Body of pancreas (tissue), 4 donors: ENCODE measurements around the gene NTRK2. TPM values are rescaled to one million over a fixed set of nuclear protein-coding genes. Genes with fewer than 3 reads are reported as not detected.

ENCODE experiments used
- ATAC-seq: fragments of 150-250 bp; one replicate; pipeline ENCODE4 v1.9.1; 2016
- DNase-seq, 4 donors: peaks; one replicate each; pipeline ENCODE4 v3.0.0-alpha.2; 2019
- H3K27ac ChIP-seq, 4 donors: fragments of 200-600 bp; sonication (generic); 1 replicate in 3 of 4; 2 replicates in 1 of 4; pipeline versions ENCODE4 v1.5.1 to v1.6.1; 2016 to 2019; ENCODE audit warnings: mild to moderate bottlenecking in 1 of 4, mixed read lengths in 1 of 4, moderate library complexity in 1 of 4
- H3K27me3 ChIP-seq, 2 donors: fragments of 200-600 bp; sonication (generic); one replicate each; pipeline ENCODE4 v1.6.0; 2016; ENCODE audit warnings: mild to moderate bottlenecking in 1 of 2
- H3K36me3 ChIP-seq, 2 donors: fragments of 200-600 bp; sonication (generic); replicated peaks in 1 of 2; 2 replicates each; pipeline ENCODE4 v1.5.1; 2016; ENCODE audit warnings: low read depth in 2 of 2; ENCODE audit not compliant: insufficient read depth in 1 of 2
- H3K4me1 ChIP-seq: fragments of 200-600 bp; sonication (generic); one replicate; pipeline ENCODE4 v1.6.0; 2016
- H3K4me3 ChIP-seq, 2 donors: fragments of 200-600 bp; sonication (generic); 1 replicate in 1 of 2; 2 replicates in 1 of 2; pipeline ENCODE4 v1.5.1; 2016 to 2019
- H3K9me3 ChIP-seq, 3 donors: fragments of 200-600 bp; sonication (generic); 1 replicate in 2 of 3; 2 replicates in 1 of 3; pipeline ENCODE4 v1.5.1; 2016
- CTCF ChIP-seq, 7 experiments: fragments of 450-650 bp in 4 of 7; fragments of 200-600 bp in 3 of 7; sonication (generic) in 3 of 7; IDR thresholded peaks; one replicate each; pipeline ENCODE4 v1.5.1; 2016 to 2019; ENCODE audit warnings: antibody characterized with exemption in 7 of 7
- POLR2A ChIP-seq, 3 donors: fragments of 450-650 bp; IDR thresholded peaks; one replicate each; pipeline ENCODE4 v1.6.1; 2016; ENCODE audit warnings: antibody characterized with exemption in 3 of 3, mild to moderate bottlenecking in 2 of 3
- WGBS, 2 donors: methylation state at CpG; one replicate each; pipeline ENCODE4 v1.1.5; 2017; 5-methylcytosine and 5-hydroxymethylcytosine counted together
- intact Hi-C: fragments of 100-400 bp; cut with DNase I; formaldehyde crosslinking; loops from one replicate; pipeline ENCODE4 v1.15.1; 2023
- total RNA-seq, 2 donors: library from RNA; depleted of rRNA; stranded (reverse); fragments of >200 nt; gene quantifications; one replicate each; pipeline ENCODE4 v1.1.0, GENCODE V29; 2016

Gene NTRK2
- total RNA-seq, 2 donors from 2014 or later: 20.5 to 37.9 TPM

GRCh38 chr9:84659313-84659712, 10.2 kb upstream of the NTRK2 start:
- no peak for ATAC-seq
- intact Hi-C loops: no loop called here
- H3K9me3 ChIP-seq: no peaks in the 10 kb centered on the region
- H3K4me1 ChIP-seq: no peaks in the 10 kb centered on the region
- TF ChIP-seq CTCF (IDR thresholded peaks at IDR 0.05): no peak
- no peak for TF ChIP-seq POLR2A (IDR thresholded peaks at IDR 0.05)
- DNase-seq: no peak
- no peak overlapping the region for H3K27ac ChIP-seq
- no peaks in the 10 kb centered on the region for H3K36me3 ChIP-seq
- no peaks in the 10 kb centered on the region for H3K27me3 ChIP-seq
- WGBS, 2 donors: 48 to 51% methylated on average over 5 of the region's 5 CpGs
- H3K4me3 ChIP-seq: no peak overlapping the region

- WGBS, 2 donors: 62 to 68% methylated on average over 1 of the region's 1 CpG
- intact Hi-C loops: no loop called here
- no peaks in the 10 kb centered on the region for H3K4me1 ChIP-seq
- DNase-seq (no peak), ATAC-seq (no peak)
- no peak for TF ChIP-seq POLR2A (IDR thresholded peaks at IDR 0.05)
- no peak for TF ChIP-seq CTCF (IDR thresholded peaks at IDR 0.05)
- no peaks in the 10 kb centered on the region for H3K9me3 ChIP-seq
- H3K4me3 ChIP-seq: no peak overlapping the region
- no peak overlapping the region for H3K27ac ChIP-seq
- H3K36me3 ChIP-seq: no peaks in the 10 kb centered on the region
- no peaks in the 10 kb centered on the region for H3K27me3 ChIP-seq
Observed at GRCh38 chr9:84659773-84660172, 9.8 kb upstream of the NTRK2 start.

- WGBS, 2 donors: 4 to 7% methylated on average over 27 of the region's 27 CpGs
- no peaks in the 10 kb centered on the region for H3K27me3 ChIP-seq
- H3K27ac ChIP-seq: peak overlapping the region in 3 of 4 donors; percentile 25 to 81 (median 48)
- DNase-seq (peak; percentile 15 to 37 (median 36)), ATAC-seq (peak; percentile 15)
- peak overlapping the region in 1 of 2 donors; percentile 4 for H3K4me3 ChIP-seq
- H3K36me3 ChIP-seq: no peaks in the 10 kb centered on the region
- peak in 6 of 7 experiments; percentile 16 to 41 (median 30) for TF ChIP-seq CTCF (IDR thresholded peaks at IDR 0.05)
- TF ChIP-seq POLR2A (IDR thresholded peaks at IDR 0.05): no peak
- no peaks in the 10 kb centered on the region for H3K9me3 ChIP-seq
- peaks cover 27% of the 10 kb centered on the region for H3K4me1 ChIP-seq
- intact Hi-C loops: no loop called here
Observed at GRCh38 chr9:84667571-84668195, 1.8 kb upstream of the NTRK2 start.

GRCh38 chr9:84668196-84669012, 1.1 kb upstream of the NTRK2 start:
- Histone ChIP-seq H3K4me3 (peak overlapping the region in 1 of 2 donors; percentile 4), H3K27me3 (no peaks in the 10 kb centered on the region), H3K27ac (peak overlapping the region in 3 of 4 donors; percentile 46 to 81 (median 48)), H3K4me1 (peaks cover 27% of the 10 kb centered on the region), H3K36me3 (no peaks in the 10 kb centered on the region), H3K9me3 (no peaks in the 10 kb centered on the region)
- WGBS, 2 donors: 1 to 2% methylated on average over 35 to 76 of the region's 76 CpGs
- ATAC-seq (peak; percentile 80), DNase-seq (peak; percentile 66 to 79 (median 70))
- TF ChIP-seq CTCF (IDR thresholded peaks at IDR 0.05) (peak; percentile 43 to 75 (median 58)), POLR2A (IDR thresholded peaks at IDR 0.05) (no peak)
- intact Hi-C loops: no loop called here
